HL-60 (cell line): ENCODE results near the gene PRDM11.

Experiments used
- CTCF ChIP-seq: IDR thresholded peaks from one replicate; pipeline ENCODE4 v1.5.1; 2011; ENCODE audit warnings: low read length, control low read depth, inconsistent platforms; ENCODE audit not compliant: insufficient read depth
- GABPA ChIP-seq: IDR thresholded peaks from 2 replicates; pipeline ENCODE4 v1.6.1; 2012; ENCODE audit warnings: low read depth
- POLR2AphosphoS5 ChIP-seq: IDR thresholded peaks from 2 replicates; pipeline ENCODE4 v1.6.1; 2012; ENCODE audit warnings: low read depth
- REST ChIP-seq: IDR thresholded peaks from 2 replicates; pipeline ENCODE4 v1.6.1; 2012; ENCODE audit warnings: low read depth; ENCODE audit not compliant: insufficient replicate concordance
- SPI1 ChIP-seq: IDR thresholded peaks from 2 replicates; pipeline ENCODE4 v1.6.1; 2012; ENCODE audit warnings: low read depth, mild to moderate bottlenecking, borderline replicate concordance

- no peak for TF ChIP-seq REST
- no peak for TF ChIP-seq POLR2AphosphoS5
- TF ChIP-seq CTCF = no peak
- no peak for TF ChIP-seq SPI1
- TF ChIP-seq GABPA = no peak
These were observed 17.6 kb downstream of the PRDM11 start for GRCh38 chr11:45163956-45164575.
